ENCODE measurements around the gene PPT2. TPM values are rescaled to one million over a fixed set of nuclear protein-coding genes. Genes with fewer than 3 reads are reported as not detected.

PPT2 gene
- total and polyA plus RNA-seq, 2 of the 13 experiments (the other 11 are each of a cell fraction or from before 2014, with no cell fraction given) = 39.2 to 61.8 TPM

GRCh38 chr6:32190054-32190851, 36.3 kb downstream of the PPT2 start, which contains the start of gene PBX2:
Gene PBX2 (minus strand): TSS chr6:32190202. CDS start chr6:32189915, 287 bp downstream.
- H2AFZ ChIP-seq (ENCODE audit: low read length) = no peak within 1 kb of the TSS
- TF ChIP-seq THAP11 (CRISPR knock-in tag; IDR thresholded peaks at IDR 0.05) = peak; percentile 53; the same call in 1 of the 2 replicates
- TF ChIP-seq ZNF230 (CRISPR knock-in tag; IDR thresholded peaks at IDR 0.05) = peak; percentile 39; the same call in 1 of the 2 replicates
- TF ChIP-seq ZNF460 (CRISPR knock-in tag; IDR thresholded peaks at IDR 0.05; ENCODE audit: borderline replicate concordance) = no peak
- TF ChIP-seq MED8 (CRISPR knock-in tag; IDR thresholded peaks at IDR 0.05; ENCODE audit: insufficient replicate concordance) = no peak
- no peak for TF ChIP-seq ZNF816 (CRISPR knock-in tag; IDR thresholded peaks at IDR 0.05; ENCODE audit: borderline replicate concordance)
- peak; percentile 30; the same call in 1 of the 2 replicates for TF ChIP-seq THAP9 (CRISPR knock-in tag; IDR thresholded peaks at IDR 0.05; ENCODE audit: borderline replicate concordance)
- TF ChIP-seq ZSCAN25 (CRISPR knock-in tag; IDR thresholded peaks at IDR 0.05) = peak; percentile 99
- no peak; the same call in 1 of the 2 replicates for TF ChIP-seq ZFP91 (CRISPR knock-in tag; IDR thresholded peaks at IDR 0.05; ENCODE audit: borderline replicate concordance)
- peak; percentile 72; the same call in 1 of the 2 replicates for TF ChIP-seq ZNF510 (CRISPR knock-in tag; IDR thresholded peaks at IDR 0.05; ENCODE audit: low read depth)
- TF ChIP-seq MAFG (CRISPR knock-in tag; IDR thresholded peaks at IDR 0.05) = no peak
- TF ChIP-seq SALL1 (CRISPR knock-in tag; IDR thresholded peaks at IDR 0.05) = peak; percentile 72
- TF ChIP-seq REST (IDR thresholded peaks at IDR 0.05; ENCODE audit: borderline replicate concordance in 1 of 2, low read depth in 1 of 2, low read length in 2 of 2) = peak in 1 of 2 experiments; percentile 35; a peak in 1 of 4 replicates

More at GRCh38 chr6:32190054-32190851, 36.3 kb downstream of the PPT2 start, which contains the start of gene PBX2:
- POLR2A ChIA-PET = interaction anchor here (0.6 to 7.1 kb wide), 11 partner anchors 8 to 781 kb away, joined by 3 to 127 read pairs (median 4); partner anchors contain the start of genes AGPAT1, ATF6B, CFB and FKBPL
- peak within 1 kb of the TSS; percentile 74 to 93 (median 79) for H3K4me3 ChIP-seq (replicated peaks in 1 of 3; ENCODE audit: insufficient read depth in 1 of 3, low read depth in 2 of 3, low read length in 3 of 3)
- H3K79me2 ChIP-seq (ENCODE audit: insufficient read depth, low read length) = peaks cover 15% of the 10 kb centered on the region
- peak within 1 kb of the TSS; percentile 95 for H3K4me2 ChIP-seq (ENCODE audit: low read depth, low read length)
- TSS peak; percentile 88 for BruUV-seq (replicated peaks)
- FAIRE-seq (peak; percentile 74), DNase-seq (ENCODE audit: low spot score) (peak; percentile 87), ATAC-seq (peak; percentile 76)
- 2% methylated on average over 23 of the region's 23 CpGs for WGBS (ENCODE audit: low lambda C conversion rate)
- no peaks in the 10 kb centered on the region; a peak in 1 of 5 replicates for H3K27me3 ChIP-seq (ENCODE audit: control insufficient read depth in 1 of 2, insufficient read depth in 2 of 2, low read length in 2 of 2)
- H3K36me3 ChIP-seq (replicated peaks in 1 of 2; ENCODE audit: control insufficient read depth in 1 of 2, insufficient read depth in 2 of 2, low read length in 2 of 2) = peaks cover 7 to 19% of the 10 kb centered on the region in 2 experiments
- peak within 1 kb of the TSS; percentile 90 for H3K9ac ChIP-seq (ENCODE audit: insufficient read depth, low read depth, low read length)
- intact Hi-C loops (cut with micrococcal nuclease; ENCODE audit: unreplicated experiment) = loop anchor here (1.0 kb wide), 1 partner anchor 12 kb away; the partner anchor contains the start of gene RNF5
- H3K9me3 ChIP-seq (ENCODE audit: low read length) = no peaks in the 10 kb centered on the region
- peaks cover 46% of the 10 kb centered on the region for H3K4me1 ChIP-seq (ENCODE audit: insufficient read depth, low read length)
- CTCF ChIA-PET (ENCODE audit: low intra/inter-chr PET ratio, low total read pairs) = no interaction called here
- peak within 1 kb of the TSS; percentile 80 for H3K27ac ChIP-seq (ENCODE audit: extremely low read length, insufficient read depth, low read length)
- no peaks in the 10 kb centered on the region for H4K20me1 ChIP-seq (ENCODE audit: insufficient read depth, low read length)
- in situ Hi-C loops (cut with HindIII; ENCODE audit: extremely low pct_ligation_motif_present, low pct_unique_long_range_greater_than_20kb) = loop anchor here (5.0 kb wide), 1 partner anchor 782 kb away; no protein-coding TSS in a partner anchor
